HepG2 (cell line): Measurements from ENCODE around the gene MC1R.

ENCODE experiments used
- HNF4A ChIP-seq: sonication (generic); formaldehyde crosslinking; IDR thresholded peaks from 2 replicates; pipeline ENCODE4 v1.4.0; 2020; ENCODE audit warnings: missing genetic modification reagents
- YY1 ChIP-seq: IDR thresholded peaks from 2 replicates; pipeline ENCODE4 v1.6.1; 2011; ENCODE audit warnings: low read length, low read depth, moderate library complexity, mild to moderate bottlenecking; ENCODE audit not compliant: insufficient read depth, insufficient replicate concordance
- ZNF432 ChIP-seq: sonication (generic); formaldehyde crosslinking; IDR thresholded peaks from 2 replicates; pipeline ENCODE4 v1.5.0; 2020; ENCODE audit warnings: missing genetic modification reagents, mild to moderate bottlenecking, borderline replicate concordance

GRCh38 chr16:89912143-89912542 is 6.5 kb upstream of the MC1R start:
- TF ChIP-seq HNF4A (CRISPR knock-in tag) = no peak
- TF ChIP-seq YY1 = no peak
- no peak for TF ChIP-seq ZNF432 (CRISPR knock-in tag)
